ENCODE measurements around the gene IRF8.

Gene IRF8

GRCh38 chr16:85900027-85900792 is 1.2 kb downstream of the IRF8 start:
- Histone ChIP-seq H3K27ac (ENCODE audit: low read length) (peak overlapping the region; percentile 88), H4K20me1 (ENCODE audit: insufficient read depth, low read length) (peaks cover 53% of the 10 kb centered on the region), H2AFZ (ENCODE audit: low read depth, low read length) (no peak overlapping the region), H3K79me2 (ENCODE audit: low read length) (peaks cover 72% of the 10 kb centered on the region), H3K4me2 (ENCODE audit: low read length) (peak overlapping the region; percentile 95), H3K4me3 (ENCODE audit: low read length) (peak overlapping the region; percentile 84), H3K27me3 (ENCODE audit: low read depth, low read length) (peaks cover 18% of the 10 kb centered on the region), H3K4me1 (ENCODE audit: low read length) (peaks cover 56% of the 10 kb centered on the region), H3K36me3 (replicated peaks; ENCODE audit: low read depth, low read length) (peaks cover 58% of the 10 kb centered on the region), H3K9ac (ENCODE audit: low read length) (peak overlapping the region; percentile 94), H3K9me3 (ENCODE audit: insufficient read depth, low read length) (no peaks in the 10 kb centered on the region)
- TF ChIP-seq CTCF (IDR thresholded peaks at IDR 0.05; ENCODE audit: low read depth, low read length) (no peak), EZH2phosphoT487 (IDR thresholded peaks at IDR 0.05; ENCODE audit: low read depth) (no peak)

- Histone ChIP-seq H3K4me2 (ENCODE audit: low read length) (peak overlapping the region; percentile 95), H3K4me3 (ENCODE audit: low read length) (peak overlapping the region; percentile 84), H3K79me2 (ENCODE audit: low read length) (peaks cover 81% of the 10 kb centered on the region), H4K20me1 (ENCODE audit: insufficient read depth, low read length) (peaks cover 62% of the 10 kb centered on the region), H3K4me1 (ENCODE audit: low read length) (peaks cover 65% of the 10 kb centered on the region), H3K36me3 (replicated peaks; ENCODE audit: low read depth, low read length) (peaks cover 67% of the 10 kb centered on the region), H3K27me3 (ENCODE audit: low read depth, low read length) (peaks cover 12% of the 10 kb centered on the region), H3K9ac (ENCODE audit: low read length) (peak overlapping the region; percentile 94), H3K27ac (ENCODE audit: low read length) (peak overlapping the region; percentile 88), H3K9me3 (ENCODE audit: insufficient read depth, low read length) (no peaks in the 10 kb centered on the region), H2AFZ (ENCODE audit: low read depth, low read length) (no peak overlapping the region)
- TF ChIP-seq CTCF (IDR thresholded peaks at IDR 0.05; ENCODE audit: low read depth, low read length) = no peak
- no peak for TF ChIP-seq EZH2phosphoT487 (IDR thresholded peaks at IDR 0.05; ENCODE audit: low read depth)
Measured at GRCh38 chr16:85901110-85901509, 2.1 kb downstream of the IRF8 start.

- Histone ChIP-seq H3K27me3 (ENCODE audit: low read depth, low read length) (peaks cover 11% of the 10 kb centered on the region), H3K9ac (ENCODE audit: low read length) (peak overlapping the region; percentile 94), H3K36me3 (replicated peaks; ENCODE audit: low read depth, low read length) (peaks cover 74% of the 10 kb centered on the region), H2AFZ (ENCODE audit: low read depth, low read length) (no peak overlapping the region), H3K4me3 (ENCODE audit: low read length) (peak overlapping the region; percentile 84), H3K4me2 (ENCODE audit: low read length) (peak overlapping the region; percentile 95), H3K9me3 (ENCODE audit: insufficient read depth, low read length) (no peaks in the 10 kb centered on the region), H3K27ac (ENCODE audit: low read length) (peak overlapping the region; percentile 88), H3K79me2 (ENCODE audit: low read length) (peaks cover 89% of the 10 kb centered on the region), H3K4me1 (ENCODE audit: low read length) (peaks cover 73% of the 10 kb centered on the region), H4K20me1 (ENCODE audit: insufficient read depth, low read length) (peaks cover 70% of the 10 kb centered on the region)
- TF ChIP-seq CTCF (IDR thresholded peaks at IDR 0.05; ENCODE audit: low read depth, low read length) (no peak), EZH2phosphoT487 (IDR thresholded peaks at IDR 0.05; ENCODE audit: low read depth) (no peak)
Measured at GRCh38 chr16:85901773-85902365, 2.9 kb downstream of the IRF8 start.

GRCh38 chr16:85902366-85903155 is 3.6 kb downstream of the IRF8 start:
- Histone ChIP-seq H3K4me2 (ENCODE audit: low read length) (peak overlapping the region; percentile 95), H3K27ac (ENCODE audit: low read length) (peak overlapping the region; percentile 88), H3K36me3 (replicated peaks; ENCODE audit: low read depth, low read length) (peaks cover 79% of the 10 kb centered on the region), H3K4me1 (ENCODE audit: low read length) (peaks cover 74% of the 10 kb centered on the region), H3K4me3 (ENCODE audit: low read length) (peak overlapping the region; percentile 84), H2AFZ (ENCODE audit: low read depth, low read length) (no peak overlapping the region), H4K20me1 (ENCODE audit: insufficient read depth, low read length) (peaks cover 75% of the 10 kb centered on the region), H3K9me3 (ENCODE audit: insufficient read depth, low read length) (no peaks in the 10 kb centered on the region), H3K79me2 (ENCODE audit: low read length) (peaks cover 95% of the 10 kb centered on the region), H3K27me3 (ENCODE audit: low read depth, low read length) (peaks cover 9% of the 10 kb centered on the region), H3K9ac (ENCODE audit: low read length) (peak overlapping the region; percentile 94)
- TF ChIP-seq EZH2phosphoT487 (IDR thresholded peaks at IDR 0.05; ENCODE audit: low read depth) (no peak), CTCF (IDR thresholded peaks at IDR 0.05; ENCODE audit: low read depth, low read length) (no peak)

Data from OCI-LY3 (cell line).